WTC11 (cell line): ENCODE results near the gene TM4SF1. TPM values are rescaled to one million over a fixed set of nuclear protein-coding genes. Genes with fewer than 3 reads are reported as not detected.

Experiments
- ATAC-seq: fragments of 200-7000 bp; cut with Tn5 transposase; 2 replicates; pipeline ENCODE4 v1.10.0; 2021; ENCODE audit warnings: mild to moderate bottlenecking, moderate library complexity
- CTCF ChIA-PET: fragments of 300-600 bp; sonication (Branson Sonifier 250); formaldehyde crosslinking; loops from one replicate; lab custom pipeline; 2021; ENCODE audit warnings: antibody characterized with exemption; lab: Charles Lee
- POLR2A ChIA-PET: fragments of 350-600 bp; sonication (Branson Sonifier 250); formaldehyde crosslinking; loops from one replicate; lab custom pipeline; 2021; ENCODE audit warnings: antibody characterized with exemption; lab: Charles Lee
- DNase-seq: peaks from one replicate; pipeline ENCODE4 v3.0.0; 2021; ENCODE audit warnings: low spot score
- H3K27ac Mint-ChIP-seq: 2 replicates; pipeline ENCODE4 v1.8.0; 2021; ENCODE audit warnings: mixed read lengths
- H3K27me3 Mint-ChIP-seq: 2 replicates; pipeline ENCODE4 v1.8.0; 2021; ENCODE audit warnings: low read depth, mild to moderate bottlenecking, moderate library complexity, mixed read lengths
- H3K36me3 Mint-ChIP-seq: 2 replicates; pipeline ENCODE4 v1.8.0; 2021; ENCODE audit warnings: mixed read lengths
- H3K4me1 Mint-ChIP-seq: 2 replicates; pipeline ENCODE4 v1.8.0; 2022; ENCODE audit warnings: mixed read lengths
- H3K4me3 Mint-ChIP-seq: 2 replicates; pipeline ENCODE4 v1.8.0; 2021; ENCODE audit warnings: mild to moderate bottlenecking, moderate library complexity, mixed read lengths
- H3K9me3 Mint-ChIP-seq: 2 replicates; pipeline ENCODE4 v1.8.0; 2021; ENCODE audit warnings: mixed read lengths
- ATF2 ChIP-seq: sonication (generic); formaldehyde crosslinking; IDR thresholded peaks from 2 replicates; pipeline ENCODE4 v1.8.1; 2022; ENCODE audit warnings: low read depth, missing genetic modification reagents, borderline replicate concordance
- E2F4 ChIP-seq: sonication (generic); formaldehyde crosslinking; IDR thresholded peaks from 2 replicates; pipeline ENCODE4 v1.8.1; 2022; ENCODE audit warnings: low read depth, mild to moderate bottlenecking, moderate library complexity, missing genetic modification reagents, borderline replicate concordance
- FOXJ3 ChIP-seq: sonication (generic); formaldehyde crosslinking; IDR thresholded peaks from 2 replicates; pipeline ENCODE4 v1.9.0; 2021; ENCODE audit warnings: missing genetic modification reagents, mild to moderate bottlenecking, borderline replicate concordance
- FOXK1 ChIP-seq: sonication (generic); formaldehyde crosslinking; IDR thresholded peaks from 2 replicates; pipeline ENCODE4 v1.8.0; 2022; ENCODE audit warnings: mild to moderate bottlenecking, moderate library complexity, missing genetic modification reagents
- FOXP1 ChIP-seq: sonication (generic); formaldehyde crosslinking; IDR thresholded peaks from 2 replicates; pipeline ENCODE4 v1.8.0; 2022; ENCODE audit warnings: missing genetic modification reagents, mild to moderate bottlenecking, moderate library complexity, borderline replicate concordance
- HMGA2 ChIP-seq: fragments of 250-450 bp; sonication (Bioruptor Pico); IDR thresholded peaks from 2 replicates; pipeline ENCODE4 v1.4.0; 2021; ENCODE audit warnings: mild to moderate bottlenecking, moderate library complexity
- MLX ChIP-seq: sonication (generic); formaldehyde crosslinking; IDR thresholded peaks from 2 replicates; pipeline ENCODE4 v1.8.1; 2023; ENCODE audit warnings: mild to moderate bottlenecking, missing genetic modification reagents, moderate library complexity
- NFE2L1 ChIP-seq: sonication (generic); formaldehyde crosslinking; IDR thresholded peaks from 2 replicates; pipeline ENCODE4 v1.8.1; 2023; ENCODE audit warnings: missing genetic modification reagents
- NR2C2 ChIP-seq: sonication (generic); formaldehyde crosslinking; IDR thresholded peaks from 2 replicates; pipeline ENCODE4 v1.8.0; 2022; ENCODE audit warnings: mild to moderate bottlenecking, missing genetic modification reagents
- OVOL2 ChIP-seq: fragments of 250-450 bp; sonication (Bioruptor Pico); IDR thresholded peaks from 2 replicates; pipeline ENCODE4 v1.9.0; 2021; ENCODE audit warnings: mild to moderate bottlenecking, borderline replicate concordance
- PRDM15 ChIP-seq: sonication (generic); formaldehyde crosslinking; IDR thresholded peaks from 2 replicates; pipeline ENCODE4 v1.8.0; 2022; ENCODE audit warnings: missing genetic modification reagents
- RELA ChIP-seq: sonication (generic); formaldehyde crosslinking; IDR thresholded peaks from 2 replicates; pipeline ENCODE4 v1.8.1; 2022; ENCODE audit warnings: missing genetic modification reagents, mild to moderate bottlenecking, borderline replicate concordance
- SMAD3 ChIP-seq: sonication (generic); formaldehyde crosslinking; IDR thresholded peaks from 2 replicates; pipeline ENCODE4 v1.8.0; 2022; ENCODE audit warnings: missing genetic modification reagents, mild to moderate bottlenecking, borderline replicate concordance
- TP53 ChIP-seq: sonication (generic); formaldehyde crosslinking; IDR thresholded peaks from 2 replicates; pipeline ENCODE4 v1.8.1; 2023; ENCODE audit warnings: mild to moderate bottlenecking, missing genetic modification reagents
- ZBTB43 ChIP-seq: sonication (generic); formaldehyde crosslinking; IDR thresholded peaks from 2 replicates; pipeline ENCODE4 v1.8.1; 2023; ENCODE audit warnings: mild to moderate bottlenecking, missing genetic modification reagents
- ZMAT4 ChIP-seq: fragments of 250-450 bp; sonication (Bioruptor Pico); IDR thresholded peaks from 2 replicates; pipeline ENCODE4 v1.9.0; 2021; ENCODE audit warnings: mild to moderate bottlenecking
- ZNF396 ChIP-seq: fragments of 250-450 bp; sonication (Bioruptor Pico); IDR thresholded peaks from 2 replicates; pipeline ENCODE4 v1.8.0; 2021; ENCODE audit warnings: mild to moderate bottlenecking, moderate library complexity, borderline replicate concordance
- total RNA-seq: library from RNA; stranded (reverse); gene quantifications from 3 replicates; pipeline ENCODE4 v1.2.3, GENCODE V29; 2021

The TM4SF1 gene
- total RNA-seq, 1 experiment from 2014 or later: 0.90 TPM

GRCh38 chr3:149362366-149362765 lies 15.1 kb downstream of the TM4SF1 start:
- no peak for TF ChIP-seq E2F4 (CRISPR knock-in tag)
- TF ChIP-seq ATF2: no peak
- no peak for TF ChIP-seq RELA (CRISPR knock-in tag)
- TF ChIP-seq ZMAT4 (CRISPR knock-in tag): no peak
- no peak for TF ChIP-seq OVOL2
- no peak for TF ChIP-seq HMGA2
- TF ChIP-seq SMAD3 (CRISPR knock-in tag): no peak
- TF ChIP-seq MLX: no peak
- TF ChIP-seq ZBTB43: no peak
- TF ChIP-seq ZNF396 (CRISPR knock-in tag): no peak
- no peak for TF ChIP-seq NFE2L1 (CRISPR knock-in tag)
- no peak for TF ChIP-seq PRDM15 (CRISPR knock-in tag)
- no peak for TF ChIP-seq TP53 (CRISPR knock-in tag)
- TF ChIP-seq FOXK1 (CRISPR knock-in tag): no peak
- TF ChIP-seq FOXP1: no peak
- no peak for TF ChIP-seq FOXJ3 (CRISPR knock-in tag)
- TF ChIP-seq, all 79 proteins: peak for 0

GRCh38 chr3:149356630-149357029 lies 20.8 kb downstream of the TM4SF1 start:
- ATAC-seq (no peak), DNase-seq (no peak)
- CTCF ChIA-PET: no interaction called here
- Mint-ChIP-seq H3K27ac (no peak overlapping the region), H3K4me3 (no peak overlapping the region), H3K9me3 (peaks cover 3% of the 10 kb centered on the region; the same call in 1 of the 2 replicates), H3K4me1 (no peaks in the 10 kb centered on the region; the same call in 1 of the 2 replicates), H3K36me3 (no peaks in the 10 kb centered on the region), H3K27me3 (no peaks in the 10 kb centered on the region)
- POLR2A ChIA-PET: no interaction called here
- no peak for TF ChIP-seq NR2C2 (CRISPR knock-in tag)
- TF ChIP-seq, all 79 proteins: peak for 0

More at GRCh38 chr3:149362366-149362765, 15.1 kb downstream of the TM4SF1 start:
- Mint-ChIP-seq H3K9me3 (no peaks in the 10 kb centered on the region), H3K36me3 (no peaks in the 10 kb centered on the region), H3K27ac (no peak overlapping the region), H3K4me1 (peaks cover 13% of the 10 kb centered on the region), H3K4me3 (no peak overlapping the region), H3K27me3 (no peaks in the 10 kb centered on the region)
- POLR2A ChIA-PET: no interaction called here
- CTCF ChIA-PET: interaction anchor here (1.7 kb wide), 1 partner anchor 10 kb away, joined by 5 read pairs; no protein-coding TSS in a partner anchor
- ATAC-seq (no peak), DNase-seq (no peak)
